Panc1 (cell line): Measurements from ENCODE around the gene HELZ. TPM values are rescaled to one million over a fixed set of nuclear protein-coding genes. Genes with fewer than 3 reads are reported as not detected.

Experiments used
- ATAC-seq: fragments of 200-7000 bp; cut with Tn5 transposase; 2 replicates; pipeline ENCODE4 v1.9.1; 2020; ENCODE audit warnings: mild to moderate bottlenecking, moderate library complexity
- BruUV-seq: library from RNA; stranded (reverse); fragments of 400-500 nt; replicated peaks from 2 replicates; lab custom pipeline; 2021; lab: Mats Ljungman, UMichigan
- CTCF ChIA-PET: fragments of 300-600 bp; sonication (Branson Sonifier 250); formaldehyde crosslinking; loops from one replicate; lab custom pipeline; 2022; ENCODE audit warnings: antibody characterized with exemption; lab: Charles Lee
- POLR2A ChIA-PET: fragments of 300-600 bp; sonication (Branson Sonifier 250); formaldehyde crosslinking; loops from one replicate; lab custom pipeline; 2022; ENCODE audit warnings: antibody characterized with exemption; lab: Charles Lee
- DNase-seq: peaks from one replicate; pipeline ENCODE4 v3.0.0-alpha.2; 2010; ENCODE audit warnings: low read depth, low spot score
- H3K27ac ChIP-seq: 2 replicates; pipeline ENCODE4 v1.5.1; 2011; ENCODE audit warnings: mild to moderate bottlenecking, low read length, inconsistent platforms
- H3K27me3 ChIP-seq: fragments of 200-500 bp; sonication (Bioruptor generic); 2 replicates; pipeline ENCODE4 v1.6.0; 2014; ENCODE audit warnings: low read length, inconsistent platforms; ENCODE audit not compliant: control insufficient read depth, insufficient read depth
- H3K36me3 ChIP-seq: fragments of 200-500 bp; sonication (Bioruptor generic); 2 replicates; pipeline ENCODE4 v1.5.1; 2014; ENCODE audit warnings: inconsistent platforms, mild to moderate bottlenecking, low read length, moderate library complexity; ENCODE audit not compliant: control insufficient read depth, insufficient read depth
- H3K4me1 ChIP-seq: 2 replicates; pipeline ENCODE4 v1.5.1; 2011; ENCODE audit warnings: inconsistent platforms, mild to moderate bottlenecking, low read length, moderate library complexity; ENCODE audit not compliant: control insufficient read depth, insufficient read depth
- H3K4me3 ChIP-seq, 2 experiments: 2 replicates each; pipeline ENCODE4 v1.5.1; 2011 to 2012; ENCODE audit warnings: low read depth in 2 of 2, low read length in 2 of 2, mild to moderate bottlenecking in 2 of 2, inconsistent platforms in 1 of 2, moderate library complexity in 1 of 2
- H3K9me3 ChIP-seq: fragments of 200-500 bp; sonication (Bioruptor generic); 2 replicates; pipeline ENCODE4 v1.5.1; 2014; ENCODE audit warnings: low read depth, mild to moderate bottlenecking, inconsistent platforms, low read length, moderate library complexity; ENCODE audit not compliant: control insufficient read depth, insufficient read depth
- POLR2AphosphoS5 ChIP-seq: IDR thresholded peaks from 2 replicates; pipeline ENCODE4 v1.6.1; 2012; ENCODE audit warnings: mild to moderate bottlenecking, low read depth, low read length, moderate library complexity
- REST ChIP-seq, 2 experiments: IDR thresholded peaks; 2 replicates each; pipeline ENCODE4 v1.6.1; 2011 to 2012; ENCODE audit warnings: low read depth in 2 of 2, control low read depth in 1 of 2, low read length in 1 of 2, mild to moderate bottlenecking in 1 of 2, moderate library complexity in 1 of 2; ENCODE audit not compliant: insufficient read depth in 1 of 2
- SIN3A ChIP-seq: IDR thresholded peaks from 2 replicates; pipeline ENCODE4 v1.6.1; 2012; ENCODE audit warnings: low read depth, mild to moderate bottlenecking, low read length, moderate library complexity, borderline replicate concordance; ENCODE audit not compliant: insufficient read depth
- TCF7L2 ChIP-seq: IDR thresholded peaks from 2 replicates; pipeline ENCODE4 v1.6.1; 2011; ENCODE audit warnings: mild to moderate bottlenecking, low read depth, low read length, inconsistent platforms
- in situ Hi-C: cut with HindIII; loops from 2 replicates; pipeline ENCODE4 v1.10.0; 2016; ENCODE audit warnings: low sequenced_read_pairs, low pct_unique_long_range_greater_than_20kb
- intact Hi-C: fragments of 100-400 bp; cut with micrococcal nuclease; formaldehyde crosslinking; loops from one replicate; pipeline ENCODE4 v1.10.0; 2022; ENCODE audit not compliant: unreplicated experiment
- total RNA-seq: library from RNA; stranded (reverse); gene quantifications from one replicate; pipeline ENCODE4 v1.2.1, GENCODE V29; 2021; ENCODE audit not compliant: unreplicated experiment
- TF ChIP-seq, protein P1 (sequence below): fragments of 450-650 bp; IDR thresholded peaks from 2 replicates; pipeline ENCODE4 v1.5.1; 2017; ENCODE audit warnings: mild to moderate bottlenecking

Gene HELZ
- total RNA-seq, 1 experiment from 2014 or later: 15.0 TPM

DNA sequence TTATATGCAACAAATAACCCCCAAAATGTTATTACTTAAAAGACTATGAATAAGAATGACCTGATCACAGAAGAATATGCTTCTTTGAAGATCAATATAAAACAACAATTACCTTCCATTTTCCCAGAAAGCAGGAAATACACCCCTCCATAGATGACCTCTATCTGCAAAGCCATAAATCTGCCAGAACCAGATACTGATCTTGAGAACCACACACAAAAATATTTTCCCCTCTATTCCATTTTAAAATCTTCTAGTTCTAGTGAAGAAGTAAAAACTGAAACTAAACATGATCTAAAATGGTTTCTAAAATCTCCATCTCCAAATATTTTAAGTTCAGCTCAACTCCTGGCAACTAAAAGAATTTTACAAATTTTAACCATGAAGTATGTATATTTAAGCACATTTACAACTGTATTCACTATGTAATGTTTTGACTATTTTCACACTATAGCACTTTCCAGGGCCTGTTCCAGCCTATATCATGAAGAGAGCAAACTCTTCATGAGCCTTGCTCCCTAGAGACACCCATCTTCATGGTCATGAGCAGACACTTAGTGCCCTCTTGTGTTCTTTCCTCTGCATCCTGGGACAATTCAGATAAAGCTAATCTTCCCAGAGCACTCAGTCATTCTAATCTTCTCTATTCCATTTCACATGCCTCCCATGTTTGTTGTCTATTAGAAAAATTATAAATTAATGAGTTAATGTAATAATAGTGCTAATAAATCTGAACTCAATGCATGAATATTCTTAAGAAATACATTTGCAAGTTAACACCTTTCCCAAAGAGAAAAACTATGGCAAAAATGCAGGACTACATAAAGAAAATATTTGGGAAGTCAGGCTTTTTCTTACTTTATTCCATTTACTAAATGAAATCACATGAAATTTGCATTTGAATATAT, 87.0 kb downstream of the HELZ start:
- in situ Hi-C loops (no loop called here), intact Hi-C loops (no loop called here)
- no peak overlapping the region for H3K27ac ChIP-seq
- POLR2A ChIA-PET: no interaction called here
- no peak for DNase-seq
- no peaks in the 10 kb centered on the region; the same call in 1 of the 2 replicates for H3K36me3 ChIP-seq
- H3K9me3 ChIP-seq: no peaks in the 10 kb centered on the region
- H3K27me3 ChIP-seq: no peaks in the 10 kb centered on the region
- no peak overlapping the region for H3K4me3 ChIP-seq
- ATAC-seq: peak; percentile 78
- no peak for TF ChIP-seq SIN3A
- no peak for TF ChIP-seq POLR2AphosphoS5
- TF ChIP-seq, protein P1, sequence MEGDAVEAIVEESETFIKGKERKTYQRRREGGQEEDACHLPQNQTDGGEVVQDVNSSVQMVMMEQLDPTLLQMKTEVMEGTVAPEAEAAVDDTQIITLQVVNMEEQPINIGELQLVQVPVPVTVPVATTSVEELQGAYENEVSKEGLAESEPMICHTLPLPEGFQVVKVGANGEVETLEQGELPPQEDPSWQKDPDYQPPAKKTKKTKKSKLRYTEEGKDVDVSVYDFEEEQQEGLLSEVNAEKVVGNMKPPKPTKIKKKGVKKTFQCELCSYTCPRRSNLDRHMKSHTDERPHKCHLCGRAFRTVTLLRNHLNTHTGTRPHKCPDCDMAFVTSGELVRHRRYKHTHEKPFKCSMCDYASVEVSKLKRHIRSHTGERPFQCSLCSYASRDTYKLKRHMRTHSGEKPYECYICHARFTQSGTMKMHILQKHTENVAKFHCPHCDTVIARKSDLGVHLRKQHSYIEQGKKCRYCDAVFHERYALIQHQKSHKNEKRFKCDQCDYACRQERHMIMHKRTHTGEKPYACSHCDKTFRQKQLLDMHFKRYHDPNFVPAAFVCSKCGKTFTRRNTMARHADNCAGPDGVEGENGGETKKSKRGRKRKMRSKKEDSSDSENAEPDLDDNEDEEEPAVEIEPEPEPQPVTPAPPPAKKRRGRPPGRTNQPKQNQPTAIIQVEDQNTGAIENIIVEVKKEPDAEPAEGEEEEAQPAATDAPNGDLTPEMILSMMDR: peak; percentile 53; the same call in 1 of the 2 replicates
- CTCF ChIA-PET: interaction anchor here (0.6 kb wide), 1 partner anchor 252 kb away, joined by 3 read pairs; no protein-coding TSS in a partner anchor
- H3K4me1 ChIP-seq: no peaks in the 10 kb centered on the region
- BruUV-seq: no TSS peak

DNA sequence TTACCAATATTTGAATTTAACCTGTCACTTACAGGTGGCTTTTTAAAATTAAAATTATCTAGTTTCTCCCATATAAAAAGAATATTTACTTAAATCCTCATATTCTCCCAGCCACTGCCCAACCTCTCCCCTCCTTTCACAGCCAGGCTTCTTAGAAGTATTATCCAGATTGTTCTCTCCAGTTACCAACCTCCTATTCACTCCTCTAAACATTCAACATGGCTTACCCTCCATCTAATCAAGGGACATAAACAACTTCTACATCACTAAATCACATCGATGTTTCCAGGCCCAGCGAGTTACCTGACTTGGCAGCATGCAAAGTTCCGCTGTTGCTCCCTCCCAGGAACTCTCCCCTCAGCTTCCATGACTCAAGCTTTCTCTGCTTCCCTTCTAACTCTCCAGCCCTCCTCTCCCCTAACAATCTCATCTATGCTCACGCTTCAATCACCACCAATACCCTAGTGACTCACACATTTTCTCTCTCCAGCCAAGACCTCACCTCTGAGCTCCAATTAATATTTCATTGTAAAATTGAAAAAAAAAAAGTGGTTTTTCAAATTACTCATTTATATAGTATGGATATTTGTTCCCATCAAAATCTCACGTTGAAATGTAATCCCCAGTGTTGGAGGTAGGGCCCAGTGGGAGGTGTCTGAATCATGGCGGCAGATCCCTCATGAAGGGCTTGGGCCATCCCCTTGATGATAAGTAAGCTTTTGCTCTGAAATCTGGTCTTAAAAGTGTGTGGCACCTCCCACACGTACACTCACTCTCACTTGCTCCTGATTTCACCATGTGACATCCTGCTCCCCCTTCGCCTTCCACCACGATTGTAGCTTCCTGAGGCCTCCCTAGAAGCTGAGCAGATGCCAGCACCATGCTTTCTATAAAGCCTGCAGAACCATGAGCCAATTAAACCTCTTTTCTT, 88.5 kb downstream of the HELZ start:
- intact Hi-C loops: no loop called here

More for the DNA sequence above, 88.5 kb downstream of the HELZ start:
- Histone ChIP-seq H3K27ac (no peak overlapping the region), H3K36me3 (no peaks in the 10 kb centered on the region; the same call in 1 of the 2 replicates), H3K4me3 (no peak overlapping the region), H3K9me3 (no peaks in the 10 kb centered on the region), H3K4me1 (no peaks in the 10 kb centered on the region), H3K27me3 (no peaks in the 10 kb centered on the region)
- ATAC-seq: no peak
- TF ChIP-seq REST (IDR thresholded peaks at IDR 0.05; ENCODE audit: insufficient read depth in 1 of 2, low read depth in 2 of 2, low read length in 1 of 2) (no peak), TCF7L2 (no peak), SIN3A (no peak), POLR2AphosphoS5 (no peak)
- TF ChIP-seq, protein P1: no peak
- in situ Hi-C loops: no loop called here
- DNase-seq: no peak
- ChIA-PET CTCF (no interaction called here), POLR2A (no interaction called here)
- BruUV-seq: no TSS peak
